NCI-H146 treated with DMSO at 0.1 percent for 48 hours (cell line): Measurements from ENCODE around the gene MMRN2.
"Not testable (repeated sequence)": the region's sequence is repeated elsewhere in the genome, so short reads cannot be mapped to it uniquely, and the experiment has no call there.

Experiments used
- DNase-seq: peaks from one replicate; lab custom pipeline; 2025; ENCODE audit not compliant: unreplicated experiment; lab: John Stamatoyannopoulos, UW

The MMRN2 gene

DNA sequence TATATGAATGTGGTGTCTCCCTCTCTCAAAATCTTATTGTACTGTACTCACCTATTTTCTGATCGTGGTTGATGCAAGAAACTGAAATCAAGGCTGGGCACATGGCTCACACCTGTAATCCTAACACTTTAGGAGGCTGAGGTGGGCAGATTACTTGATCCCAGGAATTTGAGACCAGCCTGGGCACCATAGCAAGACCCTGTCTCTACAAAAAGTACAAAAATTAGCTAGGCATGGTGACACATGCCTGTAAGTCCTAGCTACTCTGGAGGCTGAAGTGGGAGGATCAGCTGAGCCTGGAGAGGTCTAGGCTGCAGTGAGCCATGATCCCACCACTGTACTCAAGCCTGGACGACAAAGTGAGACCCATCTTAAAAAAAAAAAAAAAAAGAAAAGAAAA, 16.0 kb downstream of the MMRN2 start:
- DNase-seq: no peak

GRCh38 chr10:86940677-86941076, 16.7 kb downstream of the MMRN2 start:
- DNase-seq: no peak

- not testable (repeated sequence) for DNase-seq
Measured at GRCh38 chr10:86940076-86940475, 17.3 kb downstream of the MMRN2 start.

DNA sequence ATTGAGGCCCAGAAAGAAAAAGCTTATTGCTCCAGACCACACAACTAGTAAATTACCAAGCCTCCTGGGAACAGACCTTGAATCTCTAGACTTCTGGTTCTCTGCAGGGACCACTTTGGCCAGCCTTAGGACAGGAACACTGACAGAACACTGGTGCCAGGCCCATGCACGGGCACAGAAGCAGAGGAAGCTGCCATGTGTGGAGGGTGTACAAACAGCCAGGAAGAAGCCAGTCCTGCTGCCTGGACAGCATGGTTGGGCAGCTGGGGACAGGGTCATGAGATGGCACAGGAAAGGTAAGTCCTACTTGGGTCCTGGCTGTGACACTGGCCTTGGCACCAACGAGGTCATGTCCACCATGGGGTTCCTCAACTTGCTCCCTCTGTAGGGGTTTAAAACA, 19.2 kb downstream of the MMRN2 start:
- DNase-seq: no peak

- no peak for DNase-seq
Measured at GRCh38 chr10:86937502-86938154, 19.8 kb downstream of the MMRN2 start.

GRCh38 chr10:86936661-86937501, 20.5 kb downstream of the MMRN2 start:
- peak; percentile 17 for DNase-seq

DNA sequence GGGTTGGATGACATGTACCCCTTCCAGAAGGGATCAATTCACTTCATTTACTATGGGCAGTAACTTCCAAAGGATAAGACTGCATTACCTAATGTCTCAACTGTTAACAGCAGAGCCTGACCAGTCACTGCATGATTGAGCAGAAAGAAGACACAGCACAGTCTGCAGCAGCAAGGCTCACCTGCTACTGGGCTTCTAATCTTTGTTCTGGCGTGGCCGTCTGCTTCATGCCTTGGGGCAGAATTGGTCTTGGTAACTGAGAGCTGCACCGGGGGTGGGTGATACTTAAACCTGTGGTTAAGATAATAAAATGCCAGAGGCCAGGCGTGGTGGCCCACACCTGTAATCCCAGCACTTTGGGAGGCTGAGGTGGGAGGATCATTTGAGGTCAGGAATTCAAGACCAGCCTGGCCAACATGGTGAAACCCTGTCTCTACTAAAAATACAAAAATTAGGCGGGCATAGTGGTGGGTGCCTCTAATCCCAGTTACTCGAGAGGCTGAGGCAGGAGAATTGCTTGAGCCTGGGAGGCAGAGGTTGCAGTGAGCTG, 23.2 kb downstream of the MMRN2 start:
- peak; percentile 16 for DNase-seq

- DNase-seq: no peak
Measured at GRCh38 chr10:86932674-86933073, 24.7 kb downstream of the MMRN2 start.

DNA sequence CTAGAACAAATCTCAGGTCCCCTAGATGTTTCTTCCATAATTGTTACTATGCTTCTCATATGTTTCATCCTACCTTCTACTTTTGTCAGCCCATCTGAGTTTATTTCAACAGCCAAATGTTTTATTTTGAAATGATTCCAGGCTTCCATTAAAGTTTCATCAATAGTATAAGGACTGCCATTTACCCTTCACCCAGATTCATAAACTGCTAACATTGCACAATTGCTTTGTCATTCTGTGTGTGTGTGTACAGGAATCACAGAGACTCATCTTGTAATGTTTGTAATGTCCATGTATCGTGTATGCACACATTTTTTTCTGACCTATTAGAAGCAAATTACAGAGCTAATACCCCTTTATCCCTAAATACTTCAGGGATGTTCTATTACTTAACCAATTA, 25.5 kb downstream of the MMRN2 start:
- DNase-seq: no peak

GRCh38 chr10:86929468-86930380, 27.7 kb downstream of the MMRN2 start:
- no peak for DNase-seq

DNA sequence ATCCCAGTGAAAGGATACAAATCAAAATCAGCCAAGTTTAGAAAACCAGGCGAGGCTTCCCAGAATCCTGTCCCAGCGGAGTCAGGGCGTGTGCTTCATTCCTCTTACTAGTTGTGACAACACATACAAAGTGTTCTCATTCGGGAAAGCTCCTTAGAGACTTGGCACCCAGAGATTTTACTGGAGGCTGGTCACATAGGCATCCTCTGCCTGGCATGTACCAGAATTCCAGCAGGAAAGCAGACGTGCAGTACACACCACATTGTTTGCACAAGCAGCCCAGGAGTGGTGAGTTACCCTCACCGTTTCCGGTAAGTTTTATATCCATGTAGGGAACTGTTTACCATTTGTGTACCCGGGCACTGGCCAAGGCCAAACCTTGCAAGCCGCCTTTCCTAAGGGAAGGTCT, 34.9 kb downstream of the MMRN2 start:
- no peak for DNase-seq

DNA sequence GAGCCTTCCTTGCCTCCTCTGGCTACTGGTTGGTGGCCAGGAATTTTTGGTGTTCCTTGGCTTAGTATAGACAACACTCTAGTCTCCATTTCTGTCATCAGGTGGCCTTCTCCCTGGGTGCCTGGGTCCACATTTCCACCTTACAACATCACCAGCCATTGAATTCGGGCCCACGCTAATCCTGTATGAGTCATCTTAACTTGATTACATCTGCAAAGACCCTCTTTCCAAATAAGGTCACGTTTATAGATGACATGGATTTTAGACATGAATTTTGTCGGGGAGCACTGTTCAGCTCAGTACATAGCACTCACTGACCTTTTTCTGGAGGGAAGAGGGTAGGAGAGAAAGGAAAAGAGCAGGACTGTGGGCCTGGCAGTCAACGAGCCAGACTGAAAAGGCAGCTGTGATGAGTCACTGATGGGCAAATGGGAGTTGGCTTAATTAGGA, 39.4 kb downstream of the MMRN2 start:
- DNase-seq: peak; percentile 17

- DNase-seq: no peak
Measured at GRCh38 chr10:86914734-86915133, 42.7 kb downstream of the MMRN2 start.

GRCh38 chr10:86905429-86905828, 52.0 kb downstream of the MMRN2 start:
- no peak for DNase-seq

GRCh38 chr10:86904600-86904999, 52.8 kb downstream of the MMRN2 start:
- no peak for DNase-seq

- DNase-seq: no peak
Measured at GRCh38 chr10:86900955-86901354, 56.5 kb downstream of the MMRN2 start.

DNA sequence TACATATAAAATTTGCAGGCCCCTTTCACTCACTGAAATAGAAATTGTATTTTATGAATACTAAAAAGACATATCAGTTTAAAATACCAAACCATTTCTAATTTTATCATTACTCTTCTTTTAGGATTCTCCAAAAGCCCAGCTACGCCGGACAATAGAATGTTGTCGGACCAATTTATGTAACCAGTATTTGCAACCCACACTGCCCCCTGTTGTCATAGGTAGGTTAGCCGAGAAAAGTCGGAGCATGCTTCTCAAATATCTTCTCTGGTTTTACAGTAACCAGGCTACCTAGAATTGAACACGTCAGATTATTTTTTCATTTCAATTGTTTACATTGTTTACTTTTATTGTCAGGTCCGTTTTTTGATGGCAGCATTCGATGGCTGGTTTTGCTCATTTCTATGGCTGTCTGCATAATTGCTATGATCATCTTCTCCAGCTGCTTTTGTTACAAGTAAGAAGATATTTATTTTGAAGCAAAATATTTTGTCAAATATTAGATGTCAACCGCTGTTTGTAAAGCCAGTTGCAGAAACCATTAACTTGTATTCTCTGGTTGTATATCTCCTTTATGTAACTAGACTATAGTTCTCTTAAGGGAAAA, 57.6 kb downstream of the MMRN2 start:
- DNase-seq: peak; percentile 39

DNA sequence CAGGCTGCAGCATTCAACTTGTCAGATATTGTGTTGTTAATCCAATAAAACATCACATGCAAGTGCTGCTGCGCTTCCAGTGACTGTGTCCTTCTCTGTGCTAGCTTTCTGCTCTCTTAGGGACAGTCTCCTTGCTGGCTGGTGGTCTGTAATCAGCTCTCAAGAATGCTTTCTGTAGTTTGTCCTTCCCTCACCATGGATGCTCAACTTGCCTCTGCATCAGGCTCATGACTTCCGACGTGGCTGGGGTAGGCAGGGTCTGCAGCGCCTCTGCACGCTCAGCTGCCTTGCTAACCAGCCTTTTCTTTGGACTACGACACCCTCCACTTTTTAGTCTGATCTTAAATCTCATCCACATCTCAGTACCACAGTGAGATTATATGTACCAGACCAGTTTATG, 58.3 kb downstream of the MMRN2 start:
- no peak for DNase-seq

GRCh38 chr10:86898511-86898910, 58.9 kb downstream of the MMRN2 start:
- no peak for DNase-seq

GRCh38 chr10:86889997-86890396, 67.4 kb downstream of the MMRN2 start:
- DNase-seq: no peak
